RPMI7951 (cell line): ENCODE results near the gene RNF135. TPM values are rescaled to one million over a fixed set of nuclear protein-coding genes. Genes with fewer than 3 reads are reported as not detected.
"Not testable (repeated sequence)": the region's sequence is repeated elsewhere in the genome, so short reads cannot be mapped to it uniquely, and the experiment has no call there.

Experiments used
- DNase-seq: peaks from one replicate; pipeline ENCODE4 v3.0.0-alpha.2; 2012; ENCODE audit warnings: low read depth
- total RNA-seq: library from RNA; depleted of rRNA; stranded (reverse); fragments of >200 nt; shearing (Covaris generic); gene quantifications from 2 replicates; pipeline ENCODE4 v1.2.3, GENCODE V29; 2014

RNF135 gene
- total RNA-seq, 1 experiment from 2014 or later: 8.4 TPM

DNA sequence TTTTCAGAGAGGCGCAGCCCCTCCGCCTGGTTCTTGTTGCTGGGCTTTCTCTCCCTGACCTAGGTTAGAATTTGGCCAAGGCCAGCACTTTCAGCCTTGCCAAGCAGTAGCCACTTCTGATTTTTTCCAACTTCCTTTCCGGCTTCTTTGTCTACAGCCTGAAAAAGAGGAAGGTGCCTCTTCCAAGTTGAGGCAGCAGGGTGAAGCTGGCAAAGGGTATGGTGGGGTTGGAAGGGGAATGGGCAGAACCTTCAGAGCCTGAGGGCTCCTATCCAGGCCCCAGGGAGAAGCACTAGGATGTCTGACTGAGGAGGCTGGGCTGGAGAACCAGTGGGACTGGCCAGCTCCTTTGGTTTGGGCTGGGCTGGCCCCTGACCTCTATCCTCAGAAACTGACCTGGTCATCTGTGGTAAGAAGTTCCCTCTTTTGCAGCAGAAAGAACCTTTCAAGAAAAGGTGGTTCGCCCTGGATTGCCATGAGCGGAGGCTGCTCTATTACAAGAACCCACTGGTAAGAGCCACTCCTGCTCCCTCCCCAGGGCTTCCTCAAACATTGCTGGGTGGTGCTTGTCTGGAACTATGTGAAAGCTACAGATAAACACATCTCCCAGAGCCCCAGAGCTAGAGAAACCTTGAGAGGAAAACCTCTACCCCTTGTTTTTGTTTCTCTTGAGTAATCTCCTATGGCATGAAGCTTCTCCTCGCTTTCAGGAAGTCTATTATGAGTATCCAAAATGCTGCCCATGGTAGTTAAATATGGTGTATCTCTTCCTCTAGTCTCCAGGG is 16.6 kb upstream of the RNF135 start:
- DNase-seq: no peak

DNA sequence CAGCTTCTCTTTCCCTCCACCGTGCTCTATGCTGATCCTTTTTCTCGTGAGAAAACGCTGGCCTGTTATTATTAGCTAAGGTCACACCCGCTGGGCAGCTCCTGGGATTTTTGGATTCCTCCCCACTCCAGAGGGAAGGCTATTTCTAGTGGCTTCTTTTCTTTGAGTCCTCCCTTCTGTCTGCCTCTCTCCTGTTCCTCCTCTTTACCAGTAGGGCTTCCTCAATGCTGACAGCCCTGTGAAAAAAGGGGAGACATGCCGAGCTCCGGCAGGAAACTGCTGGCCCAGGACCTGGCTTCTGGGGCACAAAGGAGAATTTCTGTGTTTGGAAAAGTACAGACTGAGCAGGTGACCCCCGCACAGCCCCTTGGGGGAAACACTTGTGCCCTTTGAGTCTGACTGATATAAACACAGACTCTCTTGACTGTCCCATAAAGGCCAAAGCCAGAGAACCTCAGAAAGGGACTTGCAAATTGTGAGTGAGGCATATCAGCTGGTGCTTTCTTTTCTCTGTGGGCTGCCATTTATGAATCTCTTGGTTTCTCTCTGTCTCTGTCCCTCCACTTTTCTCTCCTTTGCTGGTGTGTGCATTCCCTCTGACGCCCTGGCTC is 14.0 kb upstream of the RNF135 start:
- peak; percentile 14 for DNase-seq

- DNase-seq: no peak
Measured at GRCh38 chr17:30957741-30958140, 13.1 kb upstream of the RNF135 start.

GRCh38 chr17:30958187-30958586 is 12.7 kb upstream of the RNF135 start:
- DNase-seq: no peak

DNA sequence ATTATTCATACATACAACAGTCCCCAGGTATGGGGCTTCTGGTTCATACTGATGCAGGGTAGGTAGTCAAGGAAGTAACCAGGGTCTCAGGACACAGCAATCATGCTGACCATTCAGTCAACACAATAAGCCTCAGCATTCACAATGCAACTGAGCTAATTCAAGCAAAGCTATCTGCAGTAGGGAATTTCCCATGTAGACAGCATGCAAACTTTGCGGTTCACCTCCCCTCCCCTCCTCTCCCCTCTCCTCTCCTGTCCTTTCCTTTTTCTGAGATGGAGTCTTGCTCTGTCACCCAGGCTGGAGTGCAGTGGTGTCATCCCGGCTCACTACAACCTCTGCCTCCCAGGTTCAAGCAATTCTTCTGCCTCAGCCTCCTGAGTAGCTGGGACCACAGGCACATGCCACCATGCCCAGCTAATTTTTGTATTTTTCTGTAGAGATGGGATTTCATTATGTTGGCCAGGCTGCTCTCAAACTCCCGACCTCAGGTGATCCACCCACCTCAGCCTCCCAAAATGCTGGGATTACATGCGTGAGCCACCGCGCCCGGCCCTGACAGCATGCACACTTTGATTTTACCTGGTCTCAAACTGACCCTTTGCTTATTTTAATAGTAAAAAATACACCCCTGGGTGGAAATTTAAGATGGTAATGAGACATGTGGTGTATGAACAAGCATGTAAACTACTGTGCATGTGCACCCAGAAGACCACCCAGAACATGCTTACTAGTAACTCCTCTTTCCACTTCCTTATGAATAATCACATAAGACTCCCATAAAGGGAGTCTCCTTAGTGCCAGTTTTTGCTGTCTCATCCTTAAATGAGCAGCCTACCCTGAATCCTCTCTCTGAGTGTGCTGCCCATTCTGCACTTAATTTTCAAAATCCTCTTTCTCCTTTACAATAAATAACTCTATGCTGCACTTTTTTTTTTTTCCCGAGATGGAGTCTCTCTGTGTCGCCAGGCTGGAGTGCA is 9.3 kb upstream of the RNF135 start:
- DNase-seq: peak; percentile 14

GRCh38 chr17:30964312-30964711 is 6.5 kb upstream of the RNF135 start:
- not testable (repeated sequence) for DNase-seq

DNA sequence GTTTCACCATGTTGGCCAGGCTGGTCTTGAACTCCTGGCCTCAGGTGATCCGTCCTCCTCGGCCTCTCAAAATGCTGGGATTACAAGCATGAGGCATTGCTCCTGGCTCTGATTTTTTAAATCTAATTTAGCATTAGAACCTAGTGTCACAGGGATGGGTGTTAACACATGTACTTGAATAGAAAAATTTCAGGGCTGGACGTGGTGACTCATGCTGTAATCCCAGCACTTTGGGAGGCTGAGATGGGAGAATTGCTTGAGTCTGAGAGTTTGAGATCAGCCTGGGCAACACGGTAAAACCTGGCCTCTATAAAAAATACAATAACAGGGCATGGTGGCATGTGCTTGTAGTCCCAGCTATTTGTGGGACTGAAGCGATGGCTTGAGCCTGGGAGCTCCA is 6.0 kb upstream of the RNF135 start:
- peak; percentile 23 for DNase-seq

- no peak for DNase-seq
Measured at GRCh38 chr17:30965686-30966085, 5.2 kb upstream of the RNF135 start.

- DNase-seq: not testable (repeated sequence)
Measured at GRCh38 chr17:30967911-30968310, 2.9 kb upstream of the RNF135 start.

DNA sequence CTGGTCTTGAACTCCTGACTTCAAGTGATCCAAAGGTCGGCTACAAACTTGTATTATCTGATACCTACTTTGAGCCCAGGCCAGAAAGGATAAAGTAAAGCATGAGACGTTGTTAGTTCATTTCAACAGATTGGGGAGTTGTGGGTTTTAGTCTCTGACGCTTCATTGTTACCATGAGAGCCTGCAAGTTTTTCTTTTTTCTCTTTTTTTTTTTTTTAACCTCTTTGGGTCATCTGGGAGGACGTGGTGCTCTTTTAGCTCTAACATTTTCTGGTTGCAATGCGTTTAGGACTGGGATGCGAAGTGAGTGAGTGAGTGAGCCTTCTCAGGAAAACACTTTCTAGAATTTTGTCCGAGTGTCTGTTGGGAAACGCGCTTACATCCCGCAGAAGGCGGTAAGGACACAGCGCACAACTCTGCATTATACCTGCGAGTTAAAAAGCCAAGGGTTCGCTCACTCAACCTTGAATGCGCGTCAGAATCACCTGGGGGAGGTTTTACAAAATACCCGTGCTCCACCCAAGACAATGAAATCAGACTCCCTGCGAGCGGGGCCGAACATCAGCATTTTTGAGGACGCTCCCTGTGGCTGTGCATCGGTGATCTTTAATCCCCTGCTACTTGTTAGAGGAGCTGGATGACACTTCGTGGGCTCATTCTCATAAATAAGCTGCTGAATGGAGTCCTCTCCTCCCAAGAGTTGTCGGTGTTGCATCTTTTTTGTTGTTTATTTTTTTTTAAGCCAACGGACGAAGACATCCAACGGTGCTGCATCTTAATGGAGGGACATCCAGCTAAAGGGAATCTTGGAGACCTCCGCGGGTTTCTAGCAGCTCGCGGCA is 629 bp upstream of the RNF135 start:
- DNase-seq: peak; percentile 3

DNA sequence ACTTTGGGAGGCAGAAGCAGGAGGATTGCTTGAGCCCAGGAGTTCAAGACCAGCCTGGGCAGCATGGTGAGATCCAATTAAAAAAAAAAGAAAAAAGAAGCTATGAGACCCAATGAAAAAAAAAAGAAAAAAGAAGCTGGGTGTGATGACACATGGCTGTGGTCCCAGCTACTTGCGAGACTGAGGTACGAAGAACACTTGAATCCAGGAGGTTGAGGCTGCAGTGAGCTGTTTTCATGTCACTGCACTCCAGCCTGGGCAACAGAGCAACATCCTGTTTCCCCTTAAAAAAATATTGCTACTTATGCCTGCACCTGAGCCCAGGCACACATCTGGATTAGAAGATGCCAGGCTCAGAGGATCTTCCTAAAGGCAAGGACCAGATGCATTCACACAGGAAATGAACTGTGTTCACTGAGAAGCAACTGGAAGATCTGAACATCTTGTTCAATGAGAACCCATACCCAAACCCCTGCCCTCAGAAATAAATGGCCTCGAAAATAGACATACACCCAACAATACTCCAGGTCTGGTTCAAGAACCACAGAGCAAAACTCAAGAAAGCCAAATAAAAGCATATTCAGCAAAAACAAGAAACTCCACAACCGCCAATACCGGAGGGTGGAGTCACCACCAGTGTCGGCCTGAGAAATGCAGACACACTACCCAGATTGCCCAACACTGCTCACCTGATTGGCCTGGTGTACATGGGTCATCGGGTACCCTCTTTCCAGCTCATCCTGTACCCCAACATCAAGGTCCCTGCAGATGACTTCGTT is 4.4 kb downstream of the RNF135 start:
- DNase-seq: no peak

DNA sequence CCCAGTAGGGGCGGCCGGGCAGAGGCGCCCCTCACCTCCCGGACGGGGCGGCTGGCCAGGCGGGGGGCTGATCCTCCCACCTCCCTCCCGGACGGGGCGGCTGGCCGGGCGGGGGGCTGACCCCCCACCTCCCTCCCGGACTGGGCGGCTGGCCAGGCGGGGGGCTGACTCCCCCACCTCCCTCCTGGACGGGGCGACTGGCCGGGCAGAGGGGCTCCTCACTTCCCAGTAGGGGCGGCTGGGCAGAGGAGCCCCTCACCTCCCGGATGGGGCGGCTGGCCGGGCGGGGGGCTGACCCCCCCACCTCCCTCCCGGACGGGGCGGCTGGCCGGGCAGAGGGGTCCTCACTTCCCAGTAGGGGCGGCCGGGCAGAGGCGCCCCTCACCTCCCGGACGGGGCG is 9.1 kb downstream of the RNF135 start:
- not testable (repeated sequence) for DNase-seq

- no peak for DNase-seq
Measured at GRCh38 chr17:30981531-30982519, 11.0 kb downstream of the RNF135 start.

DNA sequence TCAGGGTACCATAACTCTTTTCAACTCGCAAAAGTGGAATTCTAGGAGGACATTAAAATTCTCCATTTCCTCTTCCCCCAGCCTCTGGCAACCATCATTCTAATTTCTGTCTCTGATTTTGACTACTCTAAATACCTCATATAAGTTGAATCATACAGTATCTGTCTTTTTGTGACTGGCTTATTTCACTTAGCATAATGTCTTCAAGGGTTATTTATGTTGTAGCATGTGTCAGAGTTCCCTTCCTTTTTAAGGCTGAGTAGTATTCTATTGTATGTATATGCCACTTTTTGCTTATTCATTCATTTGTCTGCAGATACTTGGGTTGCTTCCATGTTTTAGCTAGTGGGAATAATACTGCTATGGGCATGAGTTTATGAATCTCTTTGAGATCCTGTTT is 12.0 kb downstream of the RNF135 start:
- DNase-seq: no peak

- DNase-seq: no peak
Measured at GRCh38 chr17:30990458-30990857, 19.6 kb downstream of the RNF135 start.

- DNase-seq: no peak
Measured at GRCh38 chr17:30992551-30992950, 21.7 kb downstream of the RNF135 start.

GRCh38 chr17:30995347-30995746 is 24.5 kb downstream of the RNF135 start:
- no peak for DNase-seq

DNA sequence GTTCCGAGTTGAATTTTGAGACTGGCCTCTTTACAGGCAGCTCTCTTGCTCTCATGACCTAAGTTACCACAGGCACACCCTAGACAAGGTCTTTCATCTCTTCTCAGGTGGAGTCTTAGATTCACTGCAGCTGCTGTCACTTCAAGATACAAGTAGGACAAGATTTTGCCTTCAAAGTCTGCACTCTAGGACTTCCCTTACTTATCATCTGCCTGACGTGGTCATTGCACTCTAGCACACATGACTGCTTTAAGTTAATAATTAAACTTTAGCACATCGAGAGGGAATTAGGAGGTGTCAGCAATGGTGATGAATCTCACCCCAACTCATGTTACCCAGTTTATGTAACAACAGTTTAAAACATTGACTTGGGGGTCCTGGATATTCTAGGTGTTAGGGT is 25.6 kb downstream of the RNF135 start:
- DNase-seq: no peak

GRCh38 chr17:30997270-30997669 is 26.4 kb downstream of the RNF135 start:
- no peak for DNase-seq
